HG02623 (cell line): ENCODE data around the gene TCF12.
A peak's percentile ranks its signal among the peaks of the same experiment; 100 is the strongest.

Source experiments
- ATAC-seq: cut with Tn5 transposase; IDR thresholded peaks from one replicate; pipeline ENCODE4 v1.9.1; 2021; ENCODE audit warnings: moderate library complexity; ENCODE audit not compliant: unreplicated experiment

The TCF12 gene

DNA sequence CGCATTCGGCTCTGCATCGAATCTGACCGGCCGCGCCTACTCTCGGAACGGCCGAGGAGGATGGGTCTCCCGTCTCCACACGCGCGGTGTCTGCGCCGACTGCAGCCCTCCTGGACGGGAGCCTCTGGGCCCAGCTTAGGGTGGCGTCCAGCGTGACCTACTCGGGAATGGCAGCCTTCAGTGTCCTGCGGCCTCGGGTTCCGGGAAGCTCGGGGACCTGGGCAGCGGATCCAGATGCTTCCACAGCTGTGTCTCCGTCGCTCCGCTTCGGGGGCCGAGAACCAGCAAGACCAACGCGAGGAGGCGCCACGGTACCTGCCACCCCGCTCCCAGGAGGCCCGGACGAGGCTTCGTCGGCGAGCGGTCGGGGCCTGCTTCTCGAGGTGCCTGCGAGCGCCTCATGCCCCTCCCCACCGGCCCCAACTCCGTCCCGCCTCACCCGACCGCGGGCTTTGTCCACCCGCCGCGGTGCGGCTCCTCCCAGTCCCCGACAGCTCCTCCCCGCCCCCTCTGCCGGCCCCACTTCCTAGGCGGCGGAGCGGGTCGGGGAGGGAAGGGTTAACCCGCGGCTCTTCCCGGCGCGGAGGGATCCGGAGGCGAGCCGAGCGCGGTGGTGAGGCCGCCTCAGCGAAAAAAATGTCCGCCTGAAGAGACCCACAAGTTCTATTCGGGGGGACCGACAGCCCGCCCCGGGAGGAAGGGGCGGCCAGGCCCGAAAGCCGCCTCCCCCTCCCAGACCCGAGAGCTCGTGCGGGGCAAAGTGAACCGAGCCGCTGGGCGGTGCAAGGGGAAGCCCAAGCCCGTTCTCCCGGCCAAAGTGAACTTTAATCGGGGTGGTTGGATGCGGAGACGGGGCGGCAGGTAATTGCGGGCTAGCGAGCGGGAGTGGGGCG lies at the start of gene TCF12:
TCF12 (plus strand) TSS at position 599 of the 893 bp plus-strand sequence. CDS start 1,270 bp downstream, outside the sequence.
- peak; percentile 64 for ATAC-seq

GRCh38 chr15:56869573-56869972 lies 48.9 kb upstream of the TCF12 start:
- ATAC-seq = no peak

DNA sequence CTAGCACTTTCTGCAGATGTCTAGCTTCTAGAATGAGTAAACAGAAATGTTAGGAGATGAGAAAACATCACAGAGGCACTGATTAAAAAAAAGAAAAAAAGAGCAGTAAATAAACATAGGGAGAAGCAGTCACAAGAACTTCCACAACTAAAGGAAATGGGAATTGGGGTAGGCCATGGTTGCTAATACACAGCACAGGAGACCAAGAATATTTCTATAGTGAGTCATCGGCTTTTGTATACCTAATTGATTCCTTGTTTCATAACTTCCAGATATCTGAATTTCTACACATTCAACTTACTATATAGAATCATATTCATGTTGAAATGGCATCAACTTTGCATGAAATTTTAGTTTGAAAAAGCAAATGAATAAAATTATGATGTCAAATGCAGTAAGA lies 47.3 kb upstream of the TCF12 start:
- no peak for ATAC-seq

GRCh38 chr15:56871867-56872266 lies 46.6 kb upstream of the TCF12 start:
- no peak for ATAC-seq

GRCh38 chr15:56877255-56877970 lies 41.0 kb upstream of the TCF12 start:
- ATAC-seq = no peak

- ATAC-seq = no peak
These were observed 38.9 kb upstream of the TCF12 start for GRCh38 chr15:56879502-56879901.

GRCh38 chr15:56883088-56883487 lies 35.4 kb upstream of the TCF12 start:
- no peak for ATAC-seq

DNA sequence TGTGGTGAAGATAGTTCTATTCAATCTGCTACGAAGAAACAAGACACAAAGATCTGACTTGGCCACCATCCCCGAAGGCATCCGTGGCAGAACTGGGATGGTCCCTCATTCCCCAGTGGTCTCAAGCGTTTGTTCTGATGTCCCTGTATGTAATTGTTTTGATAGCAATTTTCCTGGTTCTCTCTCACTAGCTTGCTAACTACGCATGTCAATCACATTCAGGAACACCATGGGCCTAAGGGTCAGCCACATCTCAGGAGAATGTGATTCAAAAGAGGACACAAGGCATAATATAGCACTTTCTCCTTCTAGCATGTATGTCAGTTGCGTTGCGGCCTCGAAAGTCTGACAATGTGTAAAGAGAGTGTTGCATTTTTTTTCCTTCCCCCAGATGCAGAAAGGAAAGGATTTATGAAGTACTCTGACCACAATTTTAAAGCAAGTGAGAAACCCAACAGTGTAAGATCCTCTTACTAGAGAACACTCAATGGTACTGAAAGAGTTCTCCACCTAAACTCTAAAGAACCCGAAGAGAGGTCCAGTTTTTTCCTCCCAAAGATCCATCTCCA lies 32.0 kb upstream of the TCF12 start:
- ATAC-seq = no peak

DNA sequence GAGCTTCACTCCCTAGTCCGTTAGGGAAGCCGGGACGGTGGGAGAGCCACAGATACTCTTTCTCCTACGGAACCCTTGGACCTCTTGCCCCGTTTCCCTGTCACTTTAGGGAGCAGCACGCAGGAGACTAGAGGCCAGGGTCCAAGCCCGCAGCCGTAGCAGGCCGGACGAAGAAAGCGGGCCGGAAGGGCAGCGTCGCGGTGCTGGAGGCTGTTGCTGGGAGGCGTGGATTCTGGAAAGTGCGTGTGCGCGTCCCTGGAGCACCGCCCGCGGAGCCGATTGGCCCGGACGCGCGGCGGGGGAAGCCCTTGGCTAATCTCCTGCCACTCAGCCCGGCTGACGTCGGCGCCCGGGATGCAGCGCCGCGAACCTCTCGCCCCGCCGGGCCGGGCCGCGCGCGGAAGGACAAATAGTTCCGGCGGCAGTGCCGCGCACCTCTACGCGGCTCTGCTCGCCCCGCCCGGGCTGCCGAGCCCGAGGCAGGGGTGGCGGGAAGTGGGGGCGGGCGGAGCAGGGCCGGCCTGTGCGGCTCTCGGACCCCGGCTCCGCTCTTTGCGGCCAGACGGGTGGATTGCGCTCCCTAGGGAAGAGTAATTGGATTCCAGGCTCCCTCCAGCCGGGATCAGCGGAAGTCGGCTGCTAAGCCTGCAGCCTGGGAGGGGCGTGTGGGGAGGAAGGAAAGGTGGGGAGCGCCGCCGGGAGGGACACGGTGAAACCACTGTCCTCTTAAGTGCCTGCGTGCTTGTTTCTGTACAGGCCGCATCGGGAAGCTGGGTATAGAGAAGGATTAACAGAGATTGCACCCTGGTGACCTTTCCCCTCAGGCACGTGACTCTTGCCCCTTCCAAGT lies 31.3 kb upstream of the TCF12 start:
- peak; percentile 87 for ATAC-seq

- no peak for ATAC-seq
These were observed 30.5 kb upstream of the TCF12 start for GRCh38 chr15:56887782-56888438.

- no peak for ATAC-seq
These were observed 28.4 kb upstream of the TCF12 start for GRCh38 chr15:56890038-56890437.

DNA sequence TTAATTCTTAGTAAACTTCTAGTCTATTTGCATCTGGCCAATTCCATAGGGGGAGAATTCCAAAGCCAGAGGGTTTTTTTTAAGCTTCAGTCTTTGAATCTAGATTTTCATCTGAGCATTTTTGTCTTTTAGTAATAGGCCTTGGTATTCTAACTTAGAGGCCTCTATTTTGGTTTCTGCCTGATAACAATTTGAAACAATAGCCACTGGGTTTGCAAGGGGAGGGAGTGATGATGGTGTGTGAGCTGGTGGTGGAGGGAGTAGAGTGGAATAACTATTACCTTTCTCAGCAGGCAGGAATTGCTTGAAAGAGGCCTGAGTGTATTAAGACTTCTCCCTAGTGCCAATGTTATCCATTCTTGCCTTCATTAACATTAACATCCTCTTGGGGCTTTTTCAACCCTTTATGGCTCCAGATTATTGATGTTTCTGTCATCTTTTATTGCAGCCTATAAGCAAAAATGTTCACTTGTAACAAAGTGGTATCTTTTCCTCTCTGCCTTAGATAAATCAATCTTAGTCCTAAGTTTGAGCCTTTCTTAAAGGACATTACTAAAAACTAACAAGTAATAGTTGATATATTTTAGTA lies 26.5 kb upstream of the TCF12 start:
- no peak for ATAC-seq

DNA sequence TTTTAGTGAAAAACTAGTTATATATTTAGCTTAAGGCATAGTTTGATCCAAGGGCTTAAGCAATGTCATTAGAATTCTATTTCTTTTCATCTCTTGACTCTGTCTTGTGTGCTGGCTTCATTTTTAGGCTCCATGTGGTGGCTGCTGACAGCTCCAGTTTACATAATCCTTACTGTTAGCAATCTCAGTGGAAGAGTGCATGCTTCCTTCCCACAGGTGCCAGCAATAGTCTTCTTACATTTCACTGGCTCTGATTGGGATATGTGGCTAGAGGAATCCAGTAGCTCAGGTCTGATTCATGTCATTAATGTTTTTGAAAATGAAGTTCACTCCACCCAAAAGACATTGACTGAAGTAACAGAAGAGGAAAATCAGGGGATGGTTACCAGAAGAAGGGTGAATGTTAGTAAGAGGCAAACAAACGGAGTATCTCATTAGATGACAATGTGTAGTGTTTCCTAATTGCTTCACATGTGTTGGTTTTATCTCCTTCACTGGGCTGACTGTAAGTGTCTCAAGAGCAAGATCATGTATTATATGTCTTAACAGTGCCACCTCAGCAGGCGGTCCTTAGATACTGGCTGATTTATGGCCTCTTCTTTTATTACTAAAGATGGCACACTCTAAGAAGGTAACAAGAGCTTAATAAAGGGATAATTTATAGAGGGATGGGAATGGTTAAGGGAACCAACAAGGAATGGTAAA lies 25.6 kb upstream of the TCF12 start:
- ATAC-seq = no peak

DNA sequence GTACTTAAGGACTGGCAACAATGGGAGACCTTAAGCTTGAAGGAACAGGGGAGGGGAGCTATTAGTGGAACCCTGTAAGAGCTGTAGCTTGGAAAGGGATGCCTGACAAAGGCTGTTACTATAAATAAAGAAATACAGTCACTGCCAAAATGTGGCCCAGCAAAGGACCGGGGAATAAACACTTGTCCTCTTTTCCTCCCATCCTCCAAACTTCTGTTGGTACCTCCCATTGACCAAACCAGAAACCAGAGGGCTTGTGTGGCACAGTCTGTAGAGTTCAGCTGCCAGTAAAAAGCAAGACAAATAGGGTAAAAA lies 25.1 kb upstream of the TCF12 start:
- ATAC-seq = no peak

- ATAC-seq = no peak
These were observed 23.8 kb upstream of the TCF12 start for GRCh38 chr15:56894601-56895000.

GRCh38 chr15:56901931-56902330 lies 16.5 kb upstream of the TCF12 start:
- ATAC-seq = no peak

GRCh38 chr15:56906766-56907165 lies 11.7 kb upstream of the TCF12 start:
- ATAC-seq = no peak

GRCh38 chr15:56910801-56911200 lies 7.6 kb upstream of the TCF12 start:
- ATAC-seq = no peak

DNA sequence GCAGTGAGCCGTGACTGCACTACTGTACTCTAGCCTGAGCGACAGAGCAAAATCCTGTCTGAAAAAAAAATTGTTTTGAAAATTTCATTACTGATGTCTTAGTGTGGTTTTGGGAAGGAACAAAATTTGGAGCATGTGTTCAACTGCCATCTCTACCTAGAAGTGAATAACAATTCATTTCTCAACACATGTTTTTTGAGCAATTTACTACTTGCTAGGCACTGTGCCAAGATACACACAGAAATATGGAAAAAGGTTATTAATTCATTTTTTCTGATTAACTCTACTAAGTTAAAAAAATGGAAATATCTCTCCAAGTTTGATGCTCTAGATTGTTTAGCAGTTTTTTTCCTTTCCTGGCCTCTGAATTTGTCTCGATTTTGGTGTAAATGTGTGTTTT lies 5.2 kb upstream of the TCF12 start:
- ATAC-seq = no peak

DNA sequence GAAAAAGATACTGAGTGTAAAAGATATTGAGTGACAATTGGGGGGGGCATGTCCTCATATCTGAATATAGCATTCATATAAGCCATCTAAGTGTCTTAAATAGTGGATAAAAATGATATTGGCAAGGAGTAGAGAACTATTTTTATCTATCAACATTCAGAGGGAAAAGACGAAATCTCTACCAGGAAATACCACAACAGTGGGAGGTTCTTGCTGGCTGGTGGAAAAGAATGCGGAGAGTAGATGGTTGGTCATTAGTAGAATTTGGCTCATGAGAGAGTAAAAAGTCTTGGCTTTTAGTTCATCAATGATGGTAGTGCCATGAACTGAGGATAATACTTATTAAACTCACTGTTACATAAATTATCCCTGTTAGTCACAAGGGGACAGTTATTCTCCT lies 4.8 kb upstream of the TCF12 start:
- ATAC-seq = no peak
